ENCODE results near the gene USP7. TPM values are rescaled to one million over a fixed set of nuclear protein-coding genes. Genes with fewer than 3 reads are reported as not detected.

The USP7 gene
- 159 and 171 TPM in 2 replicates for total RNA-seq
- long read RNA-seq, full-length matches to known transcripts: 1 of 53 reads
- long read RNA-seq, partial matches to known transcripts: 45 of 53 reads
- long read RNA-seq, other reads (novel, unspliced or antisense): 7 of 53 reads

DNA sequence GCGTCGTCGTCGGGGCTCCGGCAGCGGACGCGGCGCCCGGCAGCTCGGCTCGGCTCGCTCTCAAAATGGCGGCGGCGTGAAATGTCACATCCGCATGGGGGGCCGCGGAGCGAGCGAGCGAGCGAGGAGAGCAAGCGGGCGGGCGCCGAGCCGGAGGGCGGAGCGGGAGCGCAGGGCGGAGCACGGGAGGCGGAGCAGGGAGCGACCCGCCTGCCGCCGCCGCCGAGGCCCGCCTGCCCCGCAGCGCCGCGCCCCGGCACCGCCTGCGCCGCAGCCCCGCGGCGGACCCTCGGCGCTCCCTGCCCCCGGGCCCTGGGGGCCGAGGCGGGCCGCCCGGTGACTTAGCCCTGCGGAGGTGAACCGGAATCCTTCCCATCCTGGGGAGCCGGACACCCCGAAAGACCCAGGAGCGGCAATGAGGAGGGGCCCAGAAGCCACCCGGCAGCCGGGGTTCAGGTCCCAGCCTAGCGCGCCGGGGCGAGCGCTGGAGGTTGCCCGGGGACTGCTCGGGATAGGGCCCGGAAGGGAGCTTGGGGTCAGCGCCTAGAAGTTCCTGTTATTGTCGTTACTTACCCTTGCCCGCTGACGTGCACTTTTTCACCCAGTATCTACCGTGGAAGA is at the start of gene USP7:
Gene USP7 (minus strand): TSS at position 86 of the 621 bp plus-strand sequence. CDS start 621 bp downstream, outside the sequence.
- DNase-seq (ENCODE audit: low spot score, unreplicated experiment): peak; percentile 82

GRCh38 chr16:9013508-9013864 is 49.8 kb upstream of the USP7 start:
- no peak for DNase-seq (ENCODE audit: low spot score, unreplicated experiment)
- Mint-ChIP-seq H3K36me3 (ENCODE audit: insufficient read depth) (peaks cover 3% of the 10 kb centered on the region), H3K4me3 (ENCODE audit: low read depth) (no peak overlapping the region), H3K27ac (no peak overlapping the region), H3K27me3 (peaks cover 9% of the 10 kb centered on the region), H3K4me1 (ENCODE audit: low read depth) (no peaks in the 10 kb centered on the region), H3K9me3 (ENCODE audit: low read depth) (peaks cover 5% of the 10 kb centered on the region)
- TF ChIP-seq, protein P1, sequence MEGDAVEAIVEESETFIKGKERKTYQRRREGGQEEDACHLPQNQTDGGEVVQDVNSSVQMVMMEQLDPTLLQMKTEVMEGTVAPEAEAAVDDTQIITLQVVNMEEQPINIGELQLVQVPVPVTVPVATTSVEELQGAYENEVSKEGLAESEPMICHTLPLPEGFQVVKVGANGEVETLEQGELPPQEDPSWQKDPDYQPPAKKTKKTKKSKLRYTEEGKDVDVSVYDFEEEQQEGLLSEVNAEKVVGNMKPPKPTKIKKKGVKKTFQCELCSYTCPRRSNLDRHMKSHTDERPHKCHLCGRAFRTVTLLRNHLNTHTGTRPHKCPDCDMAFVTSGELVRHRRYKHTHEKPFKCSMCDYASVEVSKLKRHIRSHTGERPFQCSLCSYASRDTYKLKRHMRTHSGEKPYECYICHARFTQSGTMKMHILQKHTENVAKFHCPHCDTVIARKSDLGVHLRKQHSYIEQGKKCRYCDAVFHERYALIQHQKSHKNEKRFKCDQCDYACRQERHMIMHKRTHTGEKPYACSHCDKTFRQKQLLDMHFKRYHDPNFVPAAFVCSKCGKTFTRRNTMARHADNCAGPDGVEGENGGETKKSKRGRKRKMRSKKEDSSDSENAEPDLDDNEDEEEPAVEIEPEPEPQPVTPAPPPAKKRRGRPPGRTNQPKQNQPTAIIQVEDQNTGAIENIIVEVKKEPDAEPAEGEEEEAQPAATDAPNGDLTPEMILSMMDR (IDR thresholded peaks at IDR 0.05; ENCODE audit: unreplicated experiment): no peak

More for the DNA sequence above, at the start of gene USP7:
- Mint-ChIP-seq H3K4me1 (ENCODE audit: low read depth) (peaks cover 33% of the 10 kb centered on the region), H3K27ac (peak within 1 kb of the TSS; percentile 77), H3K27me3 (peaks cover 4% of the 10 kb centered on the region), H3K9me3 (ENCODE audit: low read depth) (no peaks in the 10 kb centered on the region), H3K36me3 (ENCODE audit: insufficient read depth) (no peaks in the 10 kb centered on the region), H3K4me3 (ENCODE audit: low read depth) (peak within 1 kb of the TSS; percentile 95)
- TF ChIP-seq, protein P1 (IDR thresholded peaks at IDR 0.05; ENCODE audit: unreplicated experiment): no peak

DNA sequence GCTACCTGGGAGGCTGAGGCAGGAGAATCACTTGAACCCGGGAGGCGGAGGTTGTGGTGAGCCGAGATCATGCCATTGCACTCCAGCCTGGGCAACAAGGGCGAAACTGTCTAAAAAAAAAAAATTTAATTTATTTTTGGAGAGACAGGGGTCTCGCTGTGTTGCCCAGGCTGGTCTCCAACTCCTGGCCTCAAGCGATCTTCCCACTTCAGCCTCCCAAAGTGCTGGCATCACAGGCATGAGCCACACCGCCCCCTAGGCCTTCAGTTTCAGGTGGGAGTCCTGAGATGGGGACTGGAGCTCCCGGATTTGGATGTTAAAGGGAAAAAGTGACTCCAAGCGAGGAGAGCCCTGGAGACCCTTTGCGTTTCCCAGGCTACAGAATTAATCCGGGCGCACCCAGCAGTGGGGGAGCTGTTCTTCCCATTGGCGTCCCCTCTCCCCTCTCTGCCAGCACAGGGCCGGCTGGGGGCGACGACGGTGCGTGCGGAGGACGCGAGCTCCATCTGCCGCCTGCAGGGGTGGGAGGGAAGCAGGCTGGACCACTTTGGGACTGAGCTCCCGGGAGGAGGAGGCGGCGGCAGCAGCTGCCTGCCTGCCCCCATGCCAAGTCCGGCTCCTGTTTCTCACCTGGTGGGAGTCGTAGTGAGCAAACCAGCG is 49.3 kb upstream of the USP7 start:
- Mint-ChIP-seq H3K4me3 (ENCODE audit: low read depth) (no peak overlapping the region), H3K4me1 (ENCODE audit: low read depth) (no peaks in the 10 kb centered on the region), H3K36me3 (ENCODE audit: insufficient read depth) (peaks cover 3% of the 10 kb centered on the region), H3K27ac (no peak overlapping the region), H3K9me3 (ENCODE audit: low read depth) (peaks cover 5% of the 10 kb centered on the region), H3K27me3 (peaks cover 9% of the 10 kb centered on the region)
- TF ChIP-seq, protein P1 (IDR thresholded peaks at IDR 0.05; ENCODE audit: unreplicated experiment): no peak
- peak; percentile 34 for DNase-seq (ENCODE audit: low spot score, unreplicated experiment)

DNA sequence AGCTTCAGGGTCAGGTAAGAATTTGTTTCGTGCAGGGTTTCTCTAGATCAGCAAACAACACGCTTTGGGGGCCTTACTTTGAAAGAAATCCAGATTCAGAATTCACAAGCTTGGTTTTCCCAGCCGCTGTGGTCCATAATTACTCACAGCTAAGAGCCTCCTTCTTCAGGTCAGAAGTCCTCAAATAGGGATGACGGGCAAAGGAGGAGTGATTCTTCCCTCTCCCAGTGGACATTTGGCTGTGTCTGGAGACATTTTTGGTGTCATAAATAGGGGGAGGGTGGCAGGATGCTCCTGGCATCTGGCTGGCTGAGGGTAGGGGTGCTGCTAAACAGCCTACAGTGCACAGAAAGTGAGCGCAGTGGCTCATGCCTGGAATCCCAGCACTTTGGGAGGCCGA is 48.6 kb upstream of the USP7 start:
- no peak overlapping the region for H3K4me3 Mint-ChIP-seq (ENCODE audit: low read depth)
- H3K27me3 Mint-ChIP-seq: peaks cover 9% of the 10 kb centered on the region
- no peak for DNase-seq (ENCODE audit: low spot score, unreplicated experiment)
- TF ChIP-seq, protein P1 (IDR thresholded peaks at IDR 0.05; ENCODE audit: unreplicated experiment): no peak
- no peak overlapping the region for H3K27ac Mint-ChIP-seq
- peaks cover 5% of the 10 kb centered on the region for H3K9me3 Mint-ChIP-seq (ENCODE audit: low read depth)
- no peaks in the 10 kb centered on the region for H3K4me1 Mint-ChIP-seq (ENCODE audit: low read depth)
- peaks cover 3% of the 10 kb centered on the region for H3K36me3 Mint-ChIP-seq (ENCODE audit: insufficient read depth)

DNA sequence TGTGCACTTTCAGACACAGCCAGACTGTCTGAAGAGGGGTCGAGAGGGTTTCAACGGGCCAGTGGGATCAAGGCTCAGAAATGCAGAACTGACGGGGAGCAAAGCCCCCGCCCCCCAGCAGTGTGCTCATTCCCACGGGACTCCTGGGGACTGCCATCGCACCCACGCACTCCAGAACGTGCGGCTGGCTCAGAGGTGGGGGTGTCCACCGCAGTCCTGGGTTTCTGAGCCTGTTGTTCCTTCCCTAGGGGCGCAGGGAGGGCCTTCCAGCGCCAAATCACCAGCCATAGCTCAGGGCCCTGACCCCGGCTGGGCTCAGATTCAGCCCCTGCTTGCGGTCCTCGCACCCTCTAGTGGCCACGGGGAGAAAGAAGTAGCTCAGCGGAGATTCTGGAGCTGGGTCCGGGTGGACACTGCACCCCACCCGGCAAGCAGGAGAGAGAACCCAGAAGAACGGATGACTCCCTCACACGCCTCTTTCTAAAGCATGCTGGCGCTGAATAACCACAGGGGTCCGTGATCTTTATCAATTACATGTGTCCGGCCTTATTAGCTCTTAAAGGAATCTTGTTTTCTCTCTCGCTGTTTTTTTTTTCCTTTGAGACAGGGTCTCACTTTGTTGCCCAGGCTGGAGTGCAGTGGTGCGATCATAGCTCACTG is 45.0 kb upstream of the USP7 start:
- no peaks in the 10 kb centered on the region for H3K9me3 Mint-ChIP-seq (ENCODE audit: low read depth)
- H3K36me3 Mint-ChIP-seq (ENCODE audit: insufficient read depth): no peaks in the 10 kb centered on the region

More for the DNA sequence above, 45.0 kb upstream of the USP7 start:
- peaks cover 6% of the 10 kb centered on the region for H3K27me3 Mint-ChIP-seq
- no peak overlapping the region for H3K27ac Mint-ChIP-seq
- TF ChIP-seq, protein P1 (IDR thresholded peaks at IDR 0.05; ENCODE audit: unreplicated experiment): peak; percentile 86
- H3K4me3 Mint-ChIP-seq (ENCODE audit: low read depth): no peak overlapping the region
- peak; percentile 70 for DNase-seq (ENCODE audit: low spot score, unreplicated experiment)
- no peaks in the 10 kb centered on the region for H3K4me1 Mint-ChIP-seq (ENCODE audit: low read depth)

Measured in progenitor cell of endocrine pancreas (in vitro differentiated cells).